Peyer's patch (tissue), 4 donors: Measurements from ENCODE around the gene PRKCZ.

Experiments used
- CTCF ChIP-seq, 6 experiments: fragments of 450-650 bp in 4 of 6; fragments of 200-600 bp in 2 of 6; sonication (generic) in 1 of 6; IDR thresholded peaks; one replicate each; pipeline ENCODE4 v1.5.1; 2017 to 2019; ENCODE audit warnings: antibody characterized with exemption in 6 of 6, mild to moderate bottlenecking in 3 of 6, moderate library complexity in 1 of 6
- POLR2A ChIP-seq, 2 donors: fragments of 450-650 bp; IDR thresholded peaks; one replicate each; pipeline ENCODE4 v1.5.1; 2017; ENCODE audit warnings: antibody characterized with exemption in 2 of 2, mild to moderate bottlenecking in 2 of 2, moderate library complexity in 2 of 2

GRCh38 chr1:2214541-2215241, 164.5 kb downstream of the PRKCZ start:
- TF ChIP-seq CTCF (IDR thresholded peaks at IDR 0.05) = no peak
- no peak for TF ChIP-seq POLR2A (IDR thresholded peaks at IDR 0.05)
